H1 (cell line): Measurements from ENCODE around the gene ADCY2. TPM values are rescaled to one million over a fixed set of nuclear protein-coding genes. Genes with fewer than 3 reads are reported as not detected.

ENCODE experiments used
- CTCF ChIA-PET: fragments of 300-600 bp; sonication (Branson Sonifier 250); formaldehyde crosslinking; loops from one replicate; lab custom pipeline; 2021; ENCODE audit not compliant: partially characterized antibody; lab: Charles Lee
- POLR2A ChIA-PET: fragments of 300-600 bp; sonication (Branson Sonifier 250); formaldehyde crosslinking; loops from one replicate; lab custom pipeline; 2021; ENCODE audit warnings: inconsistent platforms; ENCODE audit not compliant: partially characterized antibody; lab: Charles Lee
- DNase-seq, 2 experiments: peaks; one replicate each; pipeline versions ENCODE4 v3.0.0 to v3.0.0-alpha.2; 2010 to 2022; ENCODE audit warnings: low spot score in 2 of 2, low read depth in 1 of 2, mixed read lengths in 1 of 2
- FAIRE-seq: peaks from 2 replicates; lab custom pipeline; 2011; peaks lifted over from hg19 to GRCh38; lab: Jason Lieb, UNC
- H2AFZ ChIP-seq: 2 replicates; pipeline ENCODE4 v1.8.1; 2012; ENCODE audit warnings: low read length, inconsistent platforms
- H2AK5ac ChIP-seq: 2 replicates; pipeline ENCODE4 v1.6.1; 2013; ENCODE audit warnings: low read depth, low read length
- H2BK120ac ChIP-seq: replicated peaks from 2 replicates; pipeline ENCODE3; 2013; ENCODE audit warnings: low read depth, low read length, inconsistent platforms
- H2BK12ac ChIP-seq: 2 replicates; pipeline ENCODE4 v1.6.1; 2013; ENCODE audit warnings: low read depth, low read length
- H2BK15ac ChIP-seq: 2 replicates; pipeline ENCODE4 v1.6.1; 2013; ENCODE audit warnings: low read length
- H2BK20ac ChIP-seq: 2 replicates; pipeline ENCODE4 v1.6.1; 2013; ENCODE audit warnings: low read length
- H2BK5ac ChIP-seq: 2 replicates; pipeline ENCODE4 v1.6.1; 2013; ENCODE audit warnings: low read depth, low read length
- H3K14ac ChIP-seq: 2 replicates; pipeline ENCODE4 v1.6.1; 2013; ENCODE audit warnings: inconsistent platforms; ENCODE audit not compliant: insufficient read length
- H3K18ac ChIP-seq: 2 replicates; pipeline ENCODE4 v1.6.1; 2013; ENCODE audit warnings: low read length; ENCODE audit errors: extremely low read depth
- H3K23ac ChIP-seq: 2 replicates; pipeline ENCODE4 v1.6.1; 2013; ENCODE audit warnings: inconsistent platforms; ENCODE audit not compliant: insufficient read length
- H3K23me2 ChIP-seq: 2 replicates; pipeline ENCODE4 v1.6.1; 2013; ENCODE audit warnings: low read depth, low read length
- H3K27ac ChIP-seq: 2 replicates; pipeline ENCODE4 v1.6.1; 2011; ENCODE audit warnings: low read depth, low read length, inconsistent platforms
- H3K27me3 ChIP-seq, 4 experiments: replicated peaks in 1 of 4; 1 replicate in 1 of 4; 2 replicates in 3 of 4; pipeline versions ENCODE4 v1.6.1 to v1.8.1; 2011 to 2013; ENCODE audit warnings: low read length in 3 of 4, mild to moderate bottlenecking in 3 of 4, inconsistent platforms in 2 of 4, mixed read lengths in 2 of 4, moderate library complexity in 1 of 4; ENCODE audit not compliant: control insufficient read depth in 3 of 4, insufficient read depth in 3 of 4; ENCODE audit errors: extremely low read depth in 1 of 4
- H3K36me3 ChIP-seq, 4 experiments: 2 replicates each; pipeline versions ENCODE4 v1.6.1 to v1.8.1; 2011 to 2013; ENCODE audit warnings: mild to moderate bottlenecking in 4 of 4, low read length in 3 of 4, moderate library complexity in 2 of 4, control low read depth in 1 of 4, inconsistent platforms in 1 of 4; ENCODE audit not compliant: insufficient read depth in 4 of 4, control insufficient read depth in 2 of 4
- H3K4ac ChIP-seq: replicated peaks from 2 replicates; pipeline ENCODE3; 2013; ENCODE audit warnings: low read length, low read depth, mixed read lengths, inconsistent platforms; ENCODE audit not compliant: insufficient read length
- H3K4me1 ChIP-seq, 4 experiments: replicated peaks in 1 of 4; 1 replicate in 1 of 4; 2 replicates in 3 of 4; pipeline versions ENCODE4 v1.6.1 to v1.8.1; 2011 to 2013; ENCODE audit warnings: low read length in 3 of 4, inconsistent platforms in 2 of 4, mixed read lengths in 1 of 4; ENCODE audit not compliant: insufficient read depth in 4 of 4, control insufficient read depth in 3 of 4
- H3K4me2 ChIP-seq, 2 experiments: 2 replicates each; pipeline versions ENCODE4 v1.6.1 to v1.8.1; 2011 to 2013; ENCODE audit warnings: low read depth in 2 of 2, low read length in 2 of 2, control low read depth in 1 of 2, inconsistent platforms in 1 of 2, mild to moderate bottlenecking in 1 of 2; ENCODE audit not compliant: insufficient read depth in 1 of 2
- H3K4me3 ChIP-seq, 4 experiments: fragments of 200-600, 300-600 bp in 1 of 4; sonication (generic), shearing (Covaris generic), sonication (Bioruptor Twin) in 1 of 4; 2 replicates each; pipeline versions ENCODE4 v1.5.1 to v1.8.1; 2011 to 2016; ENCODE audit warnings: low read length in 4 of 4, low read depth in 3 of 4, control low read depth in 2 of 4, inconsistent platforms in 2 of 4, mild to moderate bottlenecking in 2 of 4, mixed read lengths in 1 of 4, moderate library complexity in 1 of 4; ENCODE audit not compliant: insufficient read depth in 2 of 4; ENCODE audit errors: extremely low read depth in 1 of 4
- H3K56ac ChIP-seq: replicated peaks from 2 replicates; pipeline ENCODE3; 2013; ENCODE audit warnings: low read depth, mild to moderate bottlenecking, mixed read lengths, low read length, inconsistent platforms; ENCODE audit not compliant: insufficient read length
- H3K79me1 ChIP-seq: 2 replicates; pipeline ENCODE4 v1.6.1; 2013; ENCODE audit warnings: low read depth, low read length, control low read depth
- H3K79me2 ChIP-seq, 2 experiments: 2 replicates each; pipeline versions ENCODE4 v1.6.1 to v1.8.1; 2012 to 2013; ENCODE audit warnings: low read length in 2 of 2, mild to moderate bottlenecking in 2 of 2, inconsistent platforms in 1 of 2; ENCODE audit not compliant: insufficient read depth in 2 of 2, control insufficient read depth in 1 of 2
- H3K9ac ChIP-seq, 4 experiments: replicated peaks in 1 of 4; 1 replicate in 1 of 4; 2 replicates in 3 of 4; pipeline versions ENCODE4 v1.6.1 to v1.8.1; 2011 to 2013; ENCODE audit warnings: low read depth in 3 of 4, low read length in 3 of 4, control low read depth in 2 of 4, mild to moderate bottlenecking in 2 of 4, moderate library complexity in 2 of 4, inconsistent platforms in 1 of 4; ENCODE audit errors: extremely low read depth in 1 of 4
- H3K9me3 ChIP-seq, 2 experiments: 2 replicates each; pipeline versions ENCODE4 v1.6.1 to v1.8.1; 2012 to 2013; ENCODE audit warnings: mild to moderate bottlenecking in 2 of 2, moderate library complexity in 2 of 2, control low read depth in 1 of 2, inconsistent platforms in 1 of 2, low read depth in 1 of 2, low read length in 1 of 2, mixed read lengths in 1 of 2; ENCODE audit not compliant: insufficient read depth in 2 of 2
- H4K20me1 ChIP-seq, 2 experiments: replicated peaks in 1 of 2; 2 replicates each; pipeline versions ENCODE3 to v1.8.1; 2011 to 2013; ENCODE audit warnings: inconsistent platforms in 2 of 2, low read length in 2 of 2, mild to moderate bottlenecking in 1 of 2; ENCODE audit not compliant: insufficient read depth in 2 of 2, control insufficient read depth in 1 of 2
- H4K5ac ChIP-seq: 2 replicates; pipeline ENCODE4 v1.6.1; 2013; ENCODE audit warnings: low read length, low read depth, mixed read lengths, inconsistent platforms; ENCODE audit not compliant: insufficient read length
- H4K8ac ChIP-seq: 2 replicates; pipeline ENCODE4 v1.8.0; 2013; ENCODE audit warnings: mild to moderate bottlenecking, moderate library complexity, low read length, inconsistent platforms; ENCODE audit not compliant: insufficient read depth; ENCODE audit errors: extremely low read depth
- H4K91ac ChIP-seq: replicated peaks from 2 replicates; pipeline ENCODE3; 2013; ENCODE audit warnings: low read length, mixed read lengths, inconsistent platforms; ENCODE audit not compliant: insufficient read length
- JUN ChIP-seq: IDR thresholded peaks from 2 replicates; pipeline ENCODE4 v1.6.1; 2011; ENCODE audit warnings: low read depth, mild to moderate bottlenecking, improper control_type of control experiment, low read length
- KDM1A ChIP-seq: fragments of 200-600, 300-600 bp; sonication (generic); IDR thresholded peaks from 2 replicates; pipeline ENCODE4 v1.7.1; 2016; ENCODE audit warnings: mild to moderate bottlenecking, low read length, borderline replicate concordance
- KDM4A ChIP-seq: IDR thresholded peaks from one replicate; pipeline ENCODE4 v1.7.1; 2012; ENCODE audit warnings: low read depth, mild to moderate bottlenecking, moderate library complexity, low read length, inconsistent platforms; ENCODE audit not compliant: severe bottlenecking
- SIN3A ChIP-seq, 2 experiments: IDR thresholded peaks in 1 of 2; conservative IDR thresholded peaks in 1 of 2; 2 replicates each; pipeline ENCODE4 v1.6.1; 2011 to 2012; ENCODE audit warnings: low read length in 2 of 2, improper control_type of control experiment in 1 of 2, low read depth in 1 of 2, mild to moderate bottlenecking in 1 of 2
- SUZ12 ChIP-seq: fragments of 200-600 bp; sonication (generic); IDR thresholded peaks from 2 replicates; pipeline ENCODE4 v1.6.1; 2012; ENCODE audit warnings: mild to moderate bottlenecking, inconsistent platforms, low read length, moderate library complexity, mixed read lengths
- TAF7 ChIP-seq: optimal IDR thresholded peaks from 2 replicates; pipeline ENCODE3; 2011; ENCODE audit warnings: low read depth, mild to moderate bottlenecking, inconsistent platforms, low read length, moderate library complexity, borderline replicate concordance
- TCF12 ChIP-seq: IDR thresholded peaks from 2 replicates; pipeline ENCODE4 v1.6.1; 2011; ENCODE audit warnings: low read depth, mild to moderate bottlenecking, low read length
- WGBS, 2 experiments: shearing (Covaris generic) in 1 of 2; methylation state at CpG; one replicate each; pipeline versions ENCODE4 v1.1.6 to v1.1.7; 2013 to 2015; ENCODE audit warnings: low lambda C conversion rate in 2 of 2, mixed read lengths in 2 of 2, inconsistent platforms in 1 of 2, low coverage in 1 of 2, missing lambda C conversion rate in 1 of 2; ENCODE audit not compliant: insufficient replicate concordance in 2 of 2, insufficient coverage in 1 of 2, insufficient read length in 1 of 2; ENCODE audit errors: extremely low coverage in 1 of 2, missing lambda C conversion rate in 1 of 2; 5-methylcytosine and 5-hydroxymethylcytosine counted together
- polyA plus RNA-seq, 7 experiments: library from polyadenylated mRNA; depleted of rRNA in 3 of 7; stranded (reverse) in 5 of 7; unstranded in 2 of 7; fragments of >200 nt in 5 of 7; fragments of 200-250 nt in 2 of 7; gene quantifications; 1 replicate in 5 of 7; 2 replicates in 1 of 7; 4 replicates in 1 of 7; pipeline versions ENCODE4 v1.2.1 to v1.2.3, GENCODE V29; 2011 to 2013; ENCODE audit warnings: missing spikeins in 2 of 7, mixed read lengths in 2 of 7
- total RNA-seq: library from RNA; stranded (reverse); fragmentation: NEBNext Ultra II Directional; extraction: Animal tissue kit (Norgen Biotek cat#: 25700); gene quantifications from 2 replicates; pipeline ENCODE4 v1.2.1, GENCODE V29; 2021

ADCY2 gene
- total and polyA plus RNA-seq, 2 of the 8 experiments (the other 6 are each of a cell fraction or from before 2014, with no cell fraction given), result 35.8 to 122 TPM

- CTCF ChIA-PET, result interaction anchor here (0.6 to 2.1 kb wide), 5 partner anchors 8 to 632 kb away, joined by 3 to 9 read pairs (median 3); no protein-coding TSS in a partner anchor
- Histone ChIP-seq H3K4me2 (no peak overlapping the region), H3K23me2 (no peaks in the 10 kb centered on the region), H3K27ac (no peak overlapping the region), H4K91ac (no peak overlapping the region)
- 88% methylated on average over 8 of the region's 8 CpGs; no CpG with 5 or more reads in 1 of the 2 experiments for WGBS, 2 experiments
- TF ChIP-seq KDM1A, result no peak
- no peak for TF ChIP-seq TAF7
- no peak for TF ChIP-seq TCF12
- no peak for TF ChIP-seq SIN3A (conservative IDR thresholded peaks at IDR 0.05 in 1 of 2, IDR thresholded peaks at IDR 0.05 in 1 of 2; ENCODE audit: low read depth in 1 of 2, low read length in 2 of 2)
- no peak for TF ChIP-seq SUZ12
- TF ChIP-seq JUN, result no peak
- TF ChIP-seq KDM4A, result no peak
- TF ChIP-seq, all 59 proteins: peak for 0
- Histone ChIP-seq H2BK20ac (no peak overlapping the region), H3K79me1 (no peaks in the 10 kb centered on the region), H3K4me1 (no peaks in the 10 kb centered on the region), H3K4me3 (no peak overlapping the region), H2BK12ac (no peak overlapping the region), H2AFZ (no peak overlapping the region), H3K36me3 (peaks cover 0 to 36% (median 14%) of the 10 kb centered on the region in 4 experiments; a peak in 5 of 8 replicates), H2BK120ac (no peak overlapping the region), H3K9me3 (no peaks in the 10 kb centered on the region), H2BK5ac (no peak overlapping the region), H3K14ac (no peak overlapping the region), H3K23ac (no peak overlapping the region), H3K18ac (no peak overlapping the region), H4K8ac (no peak overlapping the region), H4K20me1 (no peaks in the 10 kb centered on the region), H3K56ac (no peak overlapping the region), H2BK15ac (no peak overlapping the region), H3K27me3 (peaks cover 0 to 2% (median 0%) of the 10 kb centered on the region in 4 experiments; a peak in 1 of 7 replicates), H3K79me2 (no peaks in the 10 kb centered on the region), H3K9ac (no peak overlapping the region), H3K4ac (no peak overlapping the region), H4K5ac (no peak overlapping the region), H2AK5ac (no peak overlapping the region)
- no peak for FAIRE-seq
- no peak for DNase-seq
- POLR2A ChIA-PET, result no interaction called here
These were observed 427.7 kb downstream of the ADCY2 start for GRCh38 chr5:7823594-7823993.
